GM21528 (cell line): ENCODE data around the gene RBM19.

ENCODE experiments used
- ATAC-seq: cut with Tn5 transposase; IDR thresholded peaks from one replicate; pipeline ENCODE4 v1.9.1; 2021; ENCODE audit warnings: mild to moderate bottlenecking, moderate library complexity; ENCODE audit not compliant: unreplicated experiment, low FRiP score

Gene RBM19

GRCh38 chr12:113957627-113958026 lies 8.5 kb downstream of the RBM19 start:
- no peak for ATAC-seq

GRCh38 chr12:113955109-113955970 lies 10.8 kb downstream of the RBM19 start:
- ATAC-seq, result no peak

GRCh38 chr12:113954547-113954946 lies 11.6 kb downstream of the RBM19 start:
- no peak for ATAC-seq

GRCh38 chr12:113950873-113951272 lies 15.3 kb downstream of the RBM19 start:
- ATAC-seq, result no peak

GRCh38 chr12:113949321-113950305 lies 16.5 kb downstream of the RBM19 start:
- no peak for ATAC-seq

GRCh38 chr12:113948151-113948914 lies 17.8 kb downstream of the RBM19 start:
- no peak for ATAC-seq

GRCh38 chr12:113946175-113946574 lies 19.9 kb downstream of the RBM19 start:
- no peak for ATAC-seq

GRCh38 chr12:113945174-113946173 lies 20.7 kb downstream of the RBM19 start:
- no peak for ATAC-seq

GRCh38 chr12:113942209-113942608 lies 23.9 kb downstream of the RBM19 start:
- no peak for ATAC-seq

GRCh38 chr12:113941208-113941486 lies 25.0 kb downstream of the RBM19 start:
- ATAC-seq, result no peak

GRCh38 chr12:113940357-113941207 lies 25.5 kb downstream of the RBM19 start:
- no peak for ATAC-seq

GRCh38 chr12:113939867-113940266 lies 26.3 kb downstream of the RBM19 start:
- ATAC-seq, result no peak

- no peak for ATAC-seq
Measured at GRCh38 chr12:113938471-113938870, 27.7 kb downstream of the RBM19 start.

- no peak for ATAC-seq
Measured at GRCh38 chr12:113936460-113936859, 29.7 kb downstream of the RBM19 start.

GRCh38 chr12:113935459-113935858 lies 30.7 kb downstream of the RBM19 start:
- ATAC-seq, result no peak

GRCh38 chr12:113934946-113935345 lies 31.2 kb downstream of the RBM19 start:
- ATAC-seq, result no peak

- ATAC-seq, result no peak
Measured at GRCh38 chr12:113934060-113934814, 31.9 kb downstream of the RBM19 start.

- ATAC-seq, result no peak
Measured at GRCh38 chr12:113933201-113933786, 32.8 kb downstream of the RBM19 start.
